ENCODE measurements around the gene LCE4A.
"Not testable (repeated sequence)": the region's sequence is repeated elsewhere in the genome, so short reads cannot be mapped to it uniquely, and the experiment has no call there.

LCE4A gene, protein sequence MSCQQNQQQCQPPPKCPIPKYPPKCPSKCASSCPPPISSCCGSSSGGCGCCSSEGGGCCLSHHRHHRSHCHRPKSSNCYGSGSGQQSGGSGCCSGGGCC

DNA sequence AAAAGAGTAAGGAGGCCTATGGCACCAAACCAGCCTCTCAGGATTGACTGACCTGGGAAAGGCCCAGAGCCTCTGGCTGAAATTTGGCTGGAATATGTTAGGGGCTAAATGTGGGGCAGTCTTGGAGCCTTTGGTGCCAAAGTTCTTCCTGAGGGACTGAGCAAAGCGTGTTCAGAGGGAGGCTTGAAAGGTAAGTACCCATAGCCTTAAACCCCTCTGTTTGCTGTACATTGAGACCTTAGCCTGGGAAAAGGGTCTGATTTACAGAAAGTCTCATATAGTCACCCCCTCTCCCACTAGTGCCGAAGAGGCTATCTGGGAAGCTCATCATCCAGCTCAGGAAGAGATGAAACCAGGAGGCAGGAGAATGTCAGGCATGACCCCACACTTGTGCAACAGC is at the start of gene LCE4A:
LCE4A (plus strand) TSS at position 301 of the 400 bp plus-strand sequence. CDS start 916 bp downstream, outside the sequence.
- DNase-seq (ENCODE audit: low read depth) = no peak

DNA sequence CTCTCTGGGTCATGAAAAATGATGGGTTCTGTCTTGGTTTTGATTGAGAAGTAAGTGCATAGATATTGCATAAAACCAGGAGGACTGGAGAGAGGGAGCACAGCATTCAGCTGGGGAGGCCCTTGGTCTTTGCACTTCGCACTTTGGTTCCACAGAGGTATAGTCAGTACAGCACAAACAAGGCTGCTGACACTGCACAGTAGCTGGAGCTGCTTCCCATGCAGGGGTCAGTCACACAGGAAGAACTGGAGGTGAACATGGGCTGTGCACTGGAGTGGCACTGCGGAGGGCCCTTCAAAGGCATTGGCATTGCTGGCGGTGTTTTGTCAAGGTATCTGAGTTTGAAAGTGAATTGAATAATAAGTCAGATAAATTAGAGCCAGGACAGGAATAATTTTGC is 49.3 kb upstream of the LCE4A start:
- DNase-seq (ENCODE audit: low read depth) = no peak

DNA sequence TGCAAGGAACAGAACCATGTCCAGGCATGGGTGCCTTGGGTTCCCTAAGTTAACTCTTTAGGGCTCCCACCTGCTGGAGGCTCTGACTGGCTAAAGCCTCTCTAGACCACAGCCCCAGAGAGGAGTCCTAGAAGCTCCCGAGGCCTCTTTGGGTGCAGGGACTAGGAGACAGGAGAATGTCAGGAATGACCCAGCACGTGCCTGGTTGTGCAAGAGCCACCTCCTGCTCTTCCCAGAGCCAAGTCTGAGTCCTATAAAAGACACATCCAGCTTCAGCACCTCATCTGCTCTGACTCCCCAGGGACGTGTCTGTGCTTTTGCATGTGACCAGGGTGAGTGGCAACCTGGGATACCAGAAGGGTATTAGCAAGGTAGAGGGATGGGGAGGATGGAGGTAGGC is 44.9 kb upstream of the LCE4A start, which contains the start of gene LCE2D:
LCE2D (plus strand) TSS at position 283 of the 400 bp plus-strand sequence. CDS start 726 bp downstream, outside the sequence.
- no peak for DNase-seq (ENCODE audit: low read depth)

DNA sequence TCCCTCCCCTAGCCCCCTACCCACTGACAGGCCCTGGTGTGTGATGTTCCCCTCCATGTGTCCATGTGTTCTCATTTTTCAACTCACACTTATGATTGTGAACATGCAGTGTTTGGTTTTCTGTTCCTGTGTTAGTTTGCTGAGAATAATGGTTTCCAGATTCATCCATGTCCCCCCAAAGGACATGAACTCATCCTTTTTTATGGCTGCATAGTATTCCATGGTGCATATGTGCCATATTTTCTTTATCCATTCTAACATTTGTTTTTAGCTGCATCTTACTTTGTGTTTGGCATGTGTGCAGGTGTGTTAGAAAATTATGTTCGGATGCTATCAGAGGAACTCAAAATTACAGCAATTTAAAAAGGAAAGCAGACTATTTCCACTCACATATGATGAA is 41.8 kb upstream of the LCE4A start:
- DNase-seq (ENCODE audit: low read depth) = not testable (repeated sequence)

DNA sequence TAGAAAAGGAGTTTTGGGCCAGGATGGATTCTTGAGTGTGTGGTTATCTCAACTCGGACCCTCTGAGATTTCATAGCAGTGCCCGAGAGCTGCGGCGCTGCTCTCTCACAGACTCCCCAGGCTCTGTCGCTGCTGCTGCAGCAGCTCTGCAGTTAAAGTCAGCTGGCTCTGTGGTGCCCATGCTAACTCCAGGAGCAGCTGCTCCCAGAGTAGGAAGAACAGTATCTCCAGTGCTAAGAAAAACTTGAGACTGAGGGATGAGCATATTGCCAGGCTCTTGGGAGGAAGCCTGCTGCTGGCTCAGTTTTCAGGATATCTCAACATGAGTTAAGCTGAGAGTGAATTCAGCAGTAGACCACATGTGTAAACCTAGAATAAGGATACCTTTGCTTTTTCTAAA is 40.3 kb upstream of the LCE4A start:
- DNase-seq (ENCODE audit: low read depth) = no peak

DNA sequence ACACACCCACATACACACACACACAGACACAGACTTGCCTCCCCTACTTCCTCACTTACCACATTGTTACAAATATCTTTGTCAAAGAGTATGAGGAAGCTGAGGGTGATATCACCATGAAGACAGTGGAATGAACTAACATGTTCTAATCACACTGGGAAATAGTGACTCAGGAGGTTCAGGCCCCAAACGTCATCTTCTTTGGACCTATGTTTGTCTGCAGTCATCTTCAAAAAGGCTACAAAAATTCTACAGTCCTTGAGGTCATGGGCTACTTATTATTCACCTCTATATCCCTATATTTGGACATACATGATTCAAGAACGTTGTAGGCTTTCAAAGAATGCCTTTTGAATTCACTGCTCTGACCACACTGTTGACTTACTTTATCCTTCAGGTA is 34.9 kb upstream of the LCE4A start:
- no peak for DNase-seq (ENCODE audit: low read depth)

DNA sequence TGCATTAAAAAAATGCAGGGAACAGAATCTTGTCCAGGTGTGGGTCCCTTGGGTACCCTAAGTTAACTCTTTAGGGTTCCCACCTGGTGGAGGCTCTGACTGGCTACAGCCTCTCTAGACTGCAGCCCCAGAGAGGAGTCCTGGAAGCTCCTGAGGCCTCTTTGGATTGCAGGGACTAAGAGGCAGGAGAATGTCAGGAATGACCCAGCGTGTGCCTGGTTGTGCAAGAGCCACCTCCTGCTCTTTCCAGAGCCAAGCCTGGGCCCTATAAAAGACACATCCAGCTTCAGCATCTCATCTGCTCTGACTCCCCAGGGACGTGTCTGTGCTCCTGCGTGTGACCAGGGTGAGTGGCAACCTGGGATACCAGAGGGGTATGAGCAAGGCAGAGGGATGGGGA is 33.0 kb upstream of the LCE4A start, which contains the start of gene LCE2C:
LCE2C (plus strand) TSS at position 297 of the 400 bp plus-strand sequence. CDS start 737 bp downstream, outside the sequence.
- not testable (repeated sequence) for DNase-seq (ENCODE audit: low read depth)

DNA sequence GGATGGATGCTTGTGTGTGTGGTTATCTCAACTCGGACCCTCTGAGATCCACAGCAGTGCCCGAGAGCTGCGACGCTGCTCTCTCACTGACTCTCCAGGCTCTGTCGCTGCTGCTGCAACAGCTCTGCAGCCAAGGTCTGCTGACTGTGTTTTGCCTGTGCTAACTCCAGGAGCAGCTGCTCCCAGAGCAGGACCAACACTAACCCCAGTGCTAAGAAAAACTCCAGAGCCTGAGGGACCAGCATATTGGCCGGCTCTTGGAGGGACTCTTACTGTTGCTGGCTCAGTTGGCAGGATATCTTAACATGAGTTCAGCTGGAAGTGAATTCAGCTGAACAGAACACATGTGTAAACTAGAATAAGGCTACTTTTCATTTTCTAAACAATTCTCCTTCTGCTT is 28.5 kb upstream of the LCE4A start:
- DNase-seq (ENCODE audit: low read depth) = no peak

DNA sequence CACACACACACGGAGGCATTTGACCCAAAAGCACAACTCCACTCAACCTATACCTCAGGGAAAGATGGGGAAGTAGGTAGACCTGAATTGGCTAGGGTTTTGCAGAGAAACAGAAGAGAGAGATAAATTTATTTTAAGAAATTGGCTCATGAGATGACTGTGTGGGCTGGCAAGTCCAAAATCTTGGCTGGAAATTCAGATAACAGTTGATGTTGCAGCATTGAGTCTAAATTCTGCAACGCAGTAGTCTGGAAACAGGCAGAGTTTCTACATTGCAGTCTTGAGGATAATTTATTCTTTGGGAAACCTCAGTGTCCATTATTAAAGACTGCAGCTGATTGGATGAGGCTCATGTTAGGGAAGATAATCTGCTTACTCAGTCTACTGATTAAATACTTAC is 26.3 kb upstream of the LCE4A start:
- DNase-seq (ENCODE audit: low read depth) = no peak

DNA sequence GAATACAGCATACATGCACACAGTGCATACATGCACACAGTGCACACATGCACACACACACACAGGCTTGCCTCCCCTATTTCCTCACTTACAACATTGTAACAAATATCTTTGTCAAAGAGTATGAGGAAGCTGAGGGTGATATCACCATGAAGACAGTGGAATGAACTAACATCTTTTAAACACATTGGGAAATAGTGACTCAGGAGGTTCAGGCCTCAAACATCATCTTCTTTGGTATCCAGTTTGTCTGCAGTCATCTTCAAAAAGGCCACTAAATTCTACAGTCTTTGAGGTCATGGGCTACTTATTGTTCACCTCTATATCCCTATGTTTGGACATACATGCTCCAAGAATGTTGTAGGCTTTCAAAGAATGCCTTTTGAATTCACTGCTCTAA is 24.1 kb upstream of the LCE4A start:
- DNase-seq (ENCODE audit: low read depth) = no peak

DNA sequence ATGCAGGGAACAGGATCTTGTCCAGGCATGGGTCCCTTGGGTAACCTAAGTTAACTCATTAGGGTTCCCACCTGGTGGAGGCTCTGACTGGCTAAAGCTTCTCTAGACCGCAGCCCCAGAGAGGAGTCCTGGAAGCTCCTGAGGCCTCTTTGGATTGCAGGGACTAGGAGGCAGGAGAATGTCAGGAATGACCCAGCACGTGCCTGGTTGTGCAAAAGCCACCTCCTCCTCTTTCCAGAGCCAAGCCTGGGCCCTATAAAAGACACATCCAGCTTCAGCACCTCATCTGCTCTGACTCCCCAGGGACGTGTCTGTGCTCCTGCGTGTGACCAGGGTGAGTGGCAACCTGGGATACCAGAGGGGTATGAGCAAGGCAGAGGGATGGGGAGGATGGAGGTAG is 22.1 kb upstream of the LCE4A start, which contains the start of gene LCE2B:
LCE2B (plus strand) TSS at position 301 of the 400 bp plus-strand sequence. CDS start 721 bp downstream, outside the sequence.
- DNase-seq (ENCODE audit: low read depth) = not testable (repeated sequence)

DNA sequence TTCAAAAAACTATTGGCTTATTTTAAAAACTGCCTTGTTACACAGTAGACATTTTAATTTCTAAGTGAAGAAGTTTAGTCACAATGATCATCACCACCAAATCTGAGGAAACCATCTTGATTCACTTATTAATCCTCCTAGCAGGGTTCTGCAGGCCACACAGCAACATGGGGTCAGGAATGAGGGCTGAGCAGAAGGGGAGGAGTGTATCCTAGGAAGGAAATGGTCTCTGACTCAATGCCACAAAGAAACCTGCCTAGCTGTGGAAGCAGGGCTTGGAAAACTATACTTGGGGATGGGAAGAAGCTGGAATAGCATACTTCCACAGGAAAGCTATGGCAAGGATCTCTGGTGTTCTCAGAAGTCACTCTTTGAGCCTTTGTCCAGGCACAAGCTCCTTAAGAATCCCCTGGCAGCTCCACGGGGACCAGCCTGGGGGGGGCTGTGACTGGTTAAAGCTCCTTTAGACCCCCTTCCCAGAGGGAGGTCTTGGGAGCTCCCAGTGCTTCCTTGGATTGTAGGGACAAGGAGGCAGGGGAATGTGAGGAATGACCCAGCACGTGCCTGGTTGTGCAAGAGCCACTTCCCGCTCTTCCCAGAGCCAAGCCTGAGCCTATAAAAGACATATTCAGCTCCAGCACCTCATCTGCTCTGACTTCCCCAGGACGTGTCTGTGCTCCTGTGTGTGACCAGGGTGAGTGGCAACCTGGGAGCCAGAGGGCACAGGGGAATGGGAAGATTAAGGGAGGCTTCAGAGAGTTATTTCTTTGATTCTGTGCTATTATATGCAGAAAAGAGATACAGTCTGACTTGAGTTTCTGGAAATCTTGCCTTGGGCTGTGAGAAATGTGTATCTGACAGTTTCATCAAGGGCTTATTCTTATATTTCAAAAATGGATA is 10.0 kb upstream of the LCE4A start, which contains the start of gene LCE2A:
LCE2A (plus strand) TSS at position 645 of the 900 bp plus-strand sequence. CDS start 557 bp downstream, outside the sequence.
- DNase-seq (ENCODE audit: low read depth) = no peak

DNA sequence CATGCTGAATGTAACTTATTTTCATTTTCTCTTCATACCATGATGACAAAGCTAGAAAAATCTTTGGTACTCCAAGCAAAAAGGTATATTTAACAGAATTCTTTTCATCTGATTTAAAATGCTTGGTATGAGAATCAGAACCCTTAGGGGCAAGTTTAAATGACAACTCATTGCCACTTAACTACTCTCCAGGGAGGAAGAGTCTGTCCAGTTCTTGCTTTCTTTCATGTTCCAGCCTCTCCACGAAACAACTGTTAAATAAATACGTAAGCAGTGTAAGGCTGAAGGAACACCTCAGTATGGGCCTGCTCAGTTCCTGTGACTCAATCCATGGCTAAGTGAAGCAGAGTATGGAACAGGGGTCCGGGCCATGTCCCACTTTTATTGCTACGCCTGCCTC is 8.2 kb upstream of the LCE4A start:
- no peak for DNase-seq (ENCODE audit: low read depth)

DNA sequence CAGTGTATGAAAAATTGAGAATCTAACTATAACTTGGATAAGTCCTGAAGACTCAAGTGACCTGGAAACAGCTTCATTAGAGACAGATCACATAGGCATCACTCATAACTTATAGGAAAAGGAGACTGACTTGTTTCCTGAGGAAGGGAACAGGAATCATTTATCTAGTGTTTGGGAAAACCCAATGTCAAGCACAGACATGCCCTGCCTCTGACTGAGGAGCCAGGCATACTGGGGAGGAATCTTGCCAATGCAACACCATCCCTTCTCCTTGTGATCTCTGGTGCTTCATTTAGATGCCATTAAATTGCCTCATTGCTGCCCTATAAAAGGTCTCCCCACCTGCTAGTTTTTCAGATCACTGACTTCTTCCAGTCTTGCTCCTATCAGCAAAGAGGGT is 10.3 kb downstream of the LCE4A start:
- no peak for DNase-seq (ENCODE audit: low read depth)

DNA sequence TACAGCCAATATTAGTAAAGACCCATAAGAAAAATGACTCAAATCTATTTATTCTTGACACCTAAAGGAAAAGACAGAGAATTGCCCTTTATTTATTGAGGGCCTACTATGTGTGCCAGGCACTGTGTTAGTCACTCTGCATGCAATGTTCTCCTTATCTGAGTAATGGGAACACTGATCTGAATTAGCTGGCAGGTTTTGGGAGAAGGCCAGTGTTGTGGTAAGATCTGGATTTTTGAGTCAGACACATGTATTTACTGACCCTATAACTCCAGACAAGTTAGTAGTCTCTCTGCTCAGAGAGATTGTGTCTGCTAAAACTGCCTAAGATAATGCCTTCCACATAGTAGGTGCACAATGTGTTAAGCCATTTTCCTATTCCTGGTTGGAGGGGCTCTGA is 17.3 kb downstream of the LCE4A start:
- no peak for DNase-seq (ENCODE audit: low read depth)

DNA sequence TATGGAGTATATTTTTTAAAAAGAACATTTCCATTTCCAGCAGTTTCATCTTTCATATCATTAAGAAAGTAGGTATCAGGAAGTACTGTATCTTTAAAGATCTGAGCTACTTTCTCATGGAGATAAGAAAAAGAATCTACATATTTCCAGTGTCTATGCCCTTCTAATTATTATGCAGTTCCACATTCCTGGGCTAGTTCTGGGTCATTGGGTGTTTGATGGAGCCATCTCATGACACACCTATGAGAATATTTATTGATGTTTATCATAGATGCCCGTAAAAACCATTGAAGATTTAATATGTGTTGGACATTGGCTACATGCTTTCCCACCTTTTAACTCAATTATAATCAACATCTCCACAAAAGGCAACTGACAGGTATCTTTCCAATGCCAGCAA is 21.0 kb downstream of the LCE4A start:
- DNase-seq (ENCODE audit: low read depth) = no peak

DNA sequence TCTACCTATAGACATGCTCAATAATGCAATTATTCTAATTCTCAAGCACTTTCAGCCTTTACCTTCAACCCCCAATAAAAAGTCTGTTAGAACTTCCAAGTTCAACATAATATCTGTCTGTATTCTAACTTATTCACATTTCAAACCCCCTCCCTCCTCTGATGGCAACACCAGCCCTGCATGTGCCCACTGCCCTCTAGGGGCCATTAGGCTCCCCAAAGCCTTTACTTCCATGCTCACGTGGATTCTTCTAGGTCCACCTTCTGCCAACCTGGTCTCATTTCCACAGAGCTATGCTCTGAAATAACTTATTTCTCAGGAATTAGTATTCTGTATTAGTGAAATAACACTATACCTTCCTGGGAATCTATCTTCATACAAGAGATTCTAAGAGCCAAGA is 27.7 kb downstream of the LCE4A start:
- DNase-seq (ENCODE audit: low read depth) = no peak

DNA sequence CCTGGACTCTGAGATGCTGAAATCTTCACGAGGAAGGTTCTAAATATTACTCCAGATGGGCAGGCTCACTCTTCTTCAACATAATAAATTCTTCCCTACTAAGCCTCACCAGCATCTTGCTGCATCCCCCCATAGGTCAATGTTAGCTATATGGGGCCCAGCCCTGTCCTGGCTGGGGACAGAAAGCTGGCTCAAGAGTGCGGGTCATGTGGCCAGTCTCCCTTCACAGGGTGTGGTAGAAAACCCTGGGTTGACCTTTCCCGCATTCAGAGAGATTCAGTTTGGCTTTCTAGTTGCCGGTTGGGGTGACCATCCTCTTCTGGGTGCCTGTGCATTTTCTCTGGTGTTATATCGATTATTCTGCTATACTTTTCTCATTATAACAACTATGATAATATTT is 30.0 kb downstream of the LCE4A start:
- DNase-seq (ENCODE audit: low read depth) = no peak

DNA sequence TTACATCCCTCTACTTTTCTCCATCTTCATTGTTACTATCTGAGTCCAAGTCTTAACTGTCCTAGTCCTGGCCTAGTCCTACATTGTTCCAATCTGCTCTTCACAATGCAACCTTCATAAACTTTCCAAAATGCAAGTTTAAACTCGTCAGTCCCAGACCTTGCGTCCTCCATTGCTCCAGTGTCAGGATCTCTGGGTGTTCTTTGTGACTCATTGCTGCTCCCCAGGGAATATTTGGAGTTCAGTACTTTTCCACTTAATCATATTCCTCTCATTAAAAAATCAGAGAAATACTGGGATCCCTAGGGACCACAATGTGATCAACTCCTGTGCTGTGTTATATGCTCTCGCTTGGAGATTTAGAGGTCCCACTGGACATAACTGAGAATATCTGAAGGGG is 31.9 kb downstream of the LCE4A start:
- no peak for DNase-seq (ENCODE audit: low read depth)

DNA sequence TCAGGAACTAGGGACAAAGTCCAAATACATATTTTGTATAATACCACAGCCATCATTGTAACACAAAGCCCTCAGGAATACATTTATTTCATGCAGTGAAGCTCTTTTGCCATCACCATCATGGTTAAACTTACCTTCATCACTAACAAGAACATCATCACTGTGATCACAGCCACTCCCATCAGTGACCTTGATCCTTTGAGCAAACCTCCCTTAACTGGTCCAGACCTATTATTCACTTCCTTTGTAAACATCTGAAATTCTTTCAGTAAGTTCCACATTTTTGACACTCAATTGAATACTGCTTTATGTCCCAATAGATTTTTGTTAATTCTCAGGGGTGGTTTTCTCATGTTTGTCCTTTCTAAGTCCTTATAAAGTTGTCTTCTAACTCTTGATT is 33.7 kb downstream of the LCE4A start:
- DNase-seq (ENCODE audit: low read depth) = no peak

DNA sequence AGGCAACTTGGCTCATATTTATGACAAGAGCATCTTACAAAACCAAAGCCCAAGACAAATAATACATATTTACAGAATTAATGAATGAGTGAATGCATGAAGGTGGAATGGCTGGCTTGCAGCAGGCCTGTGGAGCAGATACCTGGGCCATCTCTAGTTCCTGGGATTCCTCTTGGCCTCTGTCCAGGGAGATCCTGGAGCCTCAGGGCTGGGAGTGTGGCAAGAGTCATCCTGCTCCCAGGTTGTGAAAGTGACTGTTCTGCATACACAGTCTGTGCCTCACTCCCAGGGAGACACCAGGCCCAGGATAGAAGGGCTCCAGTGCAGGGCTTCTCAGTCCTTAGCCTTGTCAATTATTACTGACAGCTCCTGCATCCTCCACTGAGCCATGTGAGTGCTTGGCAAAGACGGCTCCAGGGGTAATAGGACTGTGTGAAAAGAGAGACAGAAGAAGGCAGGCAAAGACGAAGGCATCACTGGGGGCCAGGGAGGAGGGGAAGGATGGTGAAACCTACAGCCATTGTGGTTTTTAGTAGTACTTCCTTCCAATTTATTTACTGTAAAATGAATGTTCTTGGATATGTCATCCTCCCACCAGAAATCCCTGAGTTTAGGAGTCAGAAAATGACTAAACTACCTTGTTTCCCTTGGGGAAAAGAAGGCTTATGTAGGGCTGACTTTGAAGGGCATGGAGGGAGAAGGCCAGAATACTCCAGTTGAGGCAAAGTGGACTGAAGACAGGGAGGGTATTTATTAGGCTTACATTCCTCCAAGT is 35.6 kb downstream of the LCE4A start:
- no peak for DNase-seq (ENCODE audit: low read depth)

DNA sequence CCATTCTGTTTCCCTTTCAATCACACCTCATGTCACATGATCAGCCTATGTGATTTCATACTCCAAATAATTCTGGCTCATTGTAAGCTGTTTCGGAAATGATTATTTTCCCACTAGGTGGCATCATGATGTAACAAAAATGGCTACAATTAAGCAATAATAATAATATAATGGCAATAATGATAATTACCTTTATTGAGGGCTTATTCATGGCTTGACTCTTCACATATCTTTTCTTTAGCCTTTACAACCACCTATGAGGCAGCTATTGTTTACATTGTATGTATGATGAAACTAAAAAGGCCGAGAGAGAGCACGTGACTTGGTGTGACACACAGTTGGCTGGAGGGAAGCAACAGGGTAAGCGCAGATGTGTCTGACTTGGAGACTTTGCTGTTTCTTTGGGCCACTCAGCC is 37.3 kb downstream of the LCE4A start:
- no peak for DNase-seq (ENCODE audit: low read depth)
